ENCODE measurements around the gene RSPH1. TPM values are rescaled to one million over a fixed set of nuclear protein-coding genes. Genes with fewer than 3 reads are reported as not detected.

RSPH1 gene
- total RNA-seq, 1 donor from 2014 or later: 0.82 TPM

- Mint-ChIP-seq H3K4me3 (ENCODE audit: unreplicated experiment) (no peak overlapping the region), H3K27me3 (ENCODE audit: unreplicated experiment) (peaks cover 5% of the 10 kb centered on the region), H3K4me1 (ENCODE audit: unreplicated experiment) (peaks cover 9% of the 10 kb centered on the region), H3K27ac (ENCODE audit: unreplicated experiment) (peak overlapping the region; percentile 22), H3K9me3 (ENCODE audit: unreplicated experiment) (no peaks in the 10 kb centered on the region), H3K36me3 (ENCODE audit: low read depth, unreplicated experiment) (no peaks in the 10 kb centered on the region)
- no peak for DNase-seq (ENCODE audit: low spot score)
- TF ChIP-seq CTCF (IDR thresholded peaks at IDR 0.05; ENCODE audit: unreplicated experiment): no peak
Observed at GRCh38 chr21:42509244-42509643, 13.2 kb upstream of the RSPH1 start.

- H3K27me3 Mint-ChIP-seq (ENCODE audit: unreplicated experiment): peaks cover 7% of the 10 kb centered on the region
- H3K4me1 Mint-ChIP-seq (ENCODE audit: unreplicated experiment): peaks cover 9% of the 10 kb centered on the region
- no peaks in the 10 kb centered on the region for H3K9me3 Mint-ChIP-seq (ENCODE audit: unreplicated experiment)
- no peak for DNase-seq (ENCODE audit: low spot score)
- H3K4me3 Mint-ChIP-seq (ENCODE audit: unreplicated experiment): no peak overlapping the region
- no peaks in the 10 kb centered on the region for H3K36me3 Mint-ChIP-seq (ENCODE audit: low read depth, unreplicated experiment)
- no peak overlapping the region for H3K27ac Mint-ChIP-seq (ENCODE audit: unreplicated experiment)
- TF ChIP-seq CTCF (IDR thresholded peaks at IDR 0.05; ENCODE audit: unreplicated experiment): no peak
Observed at GRCh38 chr21:42508371-42508770, 12.3 kb upstream of the RSPH1 start.

- no peaks in the 10 kb centered on the region for H3K36me3 Mint-ChIP-seq (ENCODE audit: low read depth, unreplicated experiment)
- H3K4me1 Mint-ChIP-seq (ENCODE audit: unreplicated experiment): peaks cover 5% of the 10 kb centered on the region
- no peak overlapping the region for H3K4me3 Mint-ChIP-seq (ENCODE audit: unreplicated experiment)
- no peak for TF ChIP-seq CTCF (IDR thresholded peaks at IDR 0.05; ENCODE audit: unreplicated experiment)
- DNase-seq (ENCODE audit: low spot score): no peak
- no peaks in the 10 kb centered on the region for H3K9me3 Mint-ChIP-seq (ENCODE audit: unreplicated experiment)
- peaks cover 9% of the 10 kb centered on the region for H3K27me3 Mint-ChIP-seq (ENCODE audit: unreplicated experiment)
- H3K27ac Mint-ChIP-seq (ENCODE audit: unreplicated experiment): no peak overlapping the region
Observed at GRCh38 chr21:42507418-42507817, 11.4 kb upstream of the RSPH1 start.

GRCh38 chr21:42505090-42505726 is 9.2 kb upstream of the RSPH1 start:
- Mint-ChIP-seq H3K4me1 (ENCODE audit: unreplicated experiment) (peaks cover 2% of the 10 kb centered on the region), H3K9me3 (ENCODE audit: unreplicated experiment) (no peaks in the 10 kb centered on the region), H3K36me3 (ENCODE audit: low read depth, unreplicated experiment) (no peaks in the 10 kb centered on the region), H3K27ac (ENCODE audit: unreplicated experiment) (no peak overlapping the region), H3K4me3 (ENCODE audit: unreplicated experiment) (no peak overlapping the region), H3K27me3 (ENCODE audit: unreplicated experiment) (peaks cover 10% of the 10 kb centered on the region)
- no peak for TF ChIP-seq CTCF (IDR thresholded peaks at IDR 0.05; ENCODE audit: unreplicated experiment)
- no peak for DNase-seq (ENCODE audit: low spot score)

GRCh38 chr21:42503711-42504110 is 7.7 kb upstream of the RSPH1 start:
- Mint-ChIP-seq H3K4me1 (ENCODE audit: unreplicated experiment) (no peaks in the 10 kb centered on the region), H3K36me3 (ENCODE audit: low read depth, unreplicated experiment) (no peaks in the 10 kb centered on the region), H3K4me3 (ENCODE audit: unreplicated experiment) (no peak overlapping the region), H3K9me3 (ENCODE audit: unreplicated experiment) (no peaks in the 10 kb centered on the region), H3K27ac (ENCODE audit: unreplicated experiment) (no peak overlapping the region), H3K27me3 (ENCODE audit: unreplicated experiment) (peaks cover 10% of the 10 kb centered on the region)
- no peak for DNase-seq (ENCODE audit: low spot score)
- no peak for TF ChIP-seq CTCF (IDR thresholded peaks at IDR 0.05; ENCODE audit: unreplicated experiment)
